HepG2 (cell line): ENCODE measurements around the gene OTULINL. TPM values are rescaled to one million over a fixed set of nuclear protein-coding genes. Genes with fewer than 3 reads are reported as not detected.

Experiments
- ATAC-seq: fragments of 200-7000 bp; cut with Tn5 transposase; 3 replicates; pipeline ENCODE4 v1.9.1; 2020; ENCODE audit warnings: mild to moderate bottlenecking, moderate library complexity
- BruUV-seq: library from RNA; stranded (reverse); fragments of 400-500 nt; replicated peaks from 2 replicates; lab custom pipeline; 2021; lab: Mats Ljungman, UMichigan
- CTCF ChIA-PET: fragments of 300-600 bp; formaldehyde crosslinking; extraction: SDS; loops from one replicate; lab custom pipeline; 2021; ENCODE audit warnings: low total read pairs, inconsistent platforms, low intra/inter-chr PET ratio; lab: Yijun Ruan, JAX
- POLR2A ChIA-PET: fragments of 350-600 bp; sonication (Branson Sonifier 250); formaldehyde crosslinking; loops from one replicate; lab custom pipeline; 2020; ENCODE audit warnings: antibody characterized with exemption, inconsistent platforms; lab: Yijun Ruan, JAX
- DNase-seq: peaks from one replicate; pipeline ENCODE4 v3.0.0-alpha.2; 2015; ENCODE audit warnings: low spot score
- FAIRE-seq: peaks from 3 replicates; lab custom pipeline; 2011; peaks lifted over from hg19 to GRCh38; lab: Jason Lieb, UNC
- H2AFZ ChIP-seq: one replicate; pipeline ENCODE4 v1.6.1; 2011; ENCODE audit warnings: low read length, inconsistent platforms
- H3K27ac ChIP-seq: fragments of 300-600 bp; 3 replicates; pipeline ENCODE4 v1.8.0; 2011; ENCODE audit warnings: mixed run types, mild to moderate bottlenecking, mixed read lengths, low read length, inconsistent platforms; ENCODE audit not compliant: insufficient read depth; ENCODE audit errors: extremely low read length
- H3K27me3 ChIP-seq, 2 experiments: fragments of 200-600 bp in 1 of 2; 2 replicates in 1 of 2; 3 replicates in 1 of 2; pipeline versions ENCODE4 v1.6.0 to v1.8.0; 2011; ENCODE audit warnings: low read length in 2 of 2, mild to moderate bottlenecking in 2 of 2, moderate library complexity in 2 of 2, inconsistent platforms in 1 of 2; ENCODE audit not compliant: insufficient read depth in 2 of 2, control insufficient read depth in 1 of 2
- H3K36me3 ChIP-seq, 2 experiments: fragments of 200-600 bp in 1 of 2; replicated peaks in 1 of 2; 2 replicates in 1 of 2; 3 replicates in 1 of 2; pipeline versions ENCODE4 v1.5.1 to v1.8.0; 2011; ENCODE audit warnings: low read length in 2 of 2, inconsistent platforms in 1 of 2; ENCODE audit not compliant: insufficient read depth in 2 of 2, control insufficient read depth in 1 of 2
- H3K4me1 ChIP-seq: 2 replicates; pipeline ENCODE4 v1.5.1; 2012; ENCODE audit warnings: low read length, inconsistent platforms; ENCODE audit not compliant: insufficient read depth
- H3K4me2 ChIP-seq: 2 replicates; pipeline ENCODE4 v1.6.0; 2011; ENCODE audit warnings: low read depth, low read length, inconsistent platforms
- H3K4me3 ChIP-seq, 3 experiments: fragments of 200-600 bp in 1 of 3; sonication (generic), shearing (Covaris generic) in 1 of 3; replicated peaks in 1 of 3; 2 replicates each; pipeline ENCODE4 v1.5.1; 2011 to 2016; ENCODE audit warnings: low read length in 3 of 3, inconsistent platforms in 2 of 3, low read depth in 2 of 3, mild to moderate bottlenecking in 2 of 3, control low read depth in 1 of 3, mixed read lengths in 1 of 3; ENCODE audit not compliant: insufficient read depth in 1 of 3
- H3K79me2 ChIP-seq: one replicate; pipeline ENCODE4 v1.6.1; 2011; ENCODE audit warnings: low read length, inconsistent platforms; ENCODE audit not compliant: insufficient read depth
- H3K9ac ChIP-seq: 2 replicates; pipeline ENCODE4 v1.6.0; 2011; ENCODE audit warnings: mild to moderate bottlenecking, low read depth, low read length, inconsistent platforms; ENCODE audit not compliant: insufficient read depth
- H3K9me3 ChIP-seq: 2 replicates; pipeline ENCODE4 v1.5.1; 2012; ENCODE audit warnings: mild to moderate bottlenecking, low read length
- H4K20me1 ChIP-seq: 2 replicates; pipeline ENCODE4 v1.6.0; 2011; ENCODE audit warnings: inconsistent platforms, mild to moderate bottlenecking, low read length, moderate library complexity; ENCODE audit not compliant: insufficient read depth
- WGBS: methylation state at CpG from one replicate; pipeline ENCODE4 v1.1.6; 2017; ENCODE audit warnings: low lambda C conversion rate; 5-methylcytosine and 5-hydroxymethylcytosine counted together
- in situ Hi-C: cut with HindIII; loops from 2 replicates; pipeline ENCODE4 v1.10.0; 2017; ENCODE audit warnings: low pct_unique_long_range_greater_than_20kb; ENCODE audit not compliant: extremely low pct_ligation_motif_present
- intact Hi-C: fragments of 100-400 bp; cut with micrococcal nuclease; formaldehyde crosslinking; loops from one replicate; pipeline ENCODE4 v1.10.0; 2022; ENCODE audit not compliant: unreplicated experiment
- polyA plus RNA-seq, 8 experiments: library from polyadenylated mRNA; depleted of rRNA in 3 of 8; stranded (reverse) in 7 of 8; unstranded in 1 of 8; fragments of >200 nt; fragmentation: Illumina TruSeq in 4 of 8; extraction: Trizol in 4 of 8; gene quantifications; 2 replicates each; pipeline versions ENCODE4 v1.2.1 to v1.2.3, GENCODE V29; 2011 to 2016; ENCODE audit warnings: low read depth in 4 of 8, missing spikeins in 1 of 8, mixed read lengths in 1 of 8; ENCODE audit not compliant: insufficient read depth in 1 of 8
- total RNA-seq, 5 experiments: library from RNA; depleted of rRNA; stranded (reverse); fragments of >200 nt; fragmentation: Illumina TruSeq; extraction: Trizol; gene quantifications; 2 replicates each; pipeline ENCODE4 v1.2.3, GENCODE V29; 2016; ENCODE audit warnings: low read depth in 1 of 5
- TF ChIP-seq, protein P1 (sequence below), 2 experiments: fragments of 450-650 bp in 1 of 2; sonication (generic) in 1 of 2; formaldehyde crosslinking in 1 of 2; IDR thresholded peaks; 2 replicates each; pipeline versions ENCODE4 v1.6.1 to v1.8.0; 2016 to 2022; ENCODE audit warnings: antibody characterized with exemption in 1 of 2, mild to moderate bottlenecking in 1 of 2, missing genetic modification reagents in 1 of 2
- TF ChIP-seq, protein P2 (sequence below): sonication (generic); formaldehyde crosslinking; conservative IDR thresholded peaks from 2 replicates; pipeline ENCODE4 v1.8.0; 2022; ENCODE audit warnings: low read depth, missing genetic modification reagents

The OTULINL gene
- total and polyA plus RNA-seq, 2 of the 13 experiments (the other 11 are each of a cell fraction or from before 2014, with no cell fraction given): 0.04 to 0.40 TPM

DNA sequence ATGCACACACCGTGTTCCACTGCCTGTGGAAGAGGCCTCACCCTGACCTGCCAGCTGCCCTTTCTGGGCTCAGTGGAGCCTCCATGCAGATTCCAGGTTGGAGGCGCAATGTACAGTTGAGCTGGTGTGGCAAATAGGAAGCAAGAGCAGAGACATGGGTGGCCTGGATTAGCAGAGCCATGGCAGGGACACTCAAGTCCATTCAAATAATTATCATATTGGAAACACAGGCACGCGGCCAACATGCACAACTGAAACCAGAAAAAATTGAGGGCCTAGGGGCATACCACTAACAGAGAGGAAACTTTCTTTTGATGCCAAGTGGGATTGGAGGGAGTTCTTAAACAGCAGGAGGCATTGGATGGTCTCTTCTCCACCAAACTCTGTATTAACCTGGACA is 35.8 kb downstream of the OTULINL start:
- no TSS peak for BruUV-seq
- POLR2A ChIA-PET: no interaction called here
- Histone ChIP-seq H3K27me3 (no peaks in the 10 kb centered on the region), H3K9me3 (no peaks in the 10 kb centered on the region), H3K4me3 (no peak overlapping the region), H3K79me2 (no peaks in the 10 kb centered on the region), H3K4me2 (no peak overlapping the region), H3K9ac (no peak overlapping the region), H4K20me1 (no peaks in the 10 kb centered on the region), H3K4me1 (0 out of 2 replicates have a peak, but pooled peaks cover 6% of the 10 kb centered on the region), H2AFZ (no peak overlapping the region), H3K36me3 (no peaks in the 10 kb centered on the region), H3K27ac (no peak overlapping the region)
- DNase-seq: no peak
- 73% methylated on average over 4 of the region's 4 CpGs for WGBS
- CTCF ChIA-PET: no interaction called here
- FAIRE-seq: no peak
- in situ Hi-C loops: no loop called here
- no peak for ATAC-seq
- intact Hi-C loops: no loop called here
- TF ChIP-seq, protein P1, sequence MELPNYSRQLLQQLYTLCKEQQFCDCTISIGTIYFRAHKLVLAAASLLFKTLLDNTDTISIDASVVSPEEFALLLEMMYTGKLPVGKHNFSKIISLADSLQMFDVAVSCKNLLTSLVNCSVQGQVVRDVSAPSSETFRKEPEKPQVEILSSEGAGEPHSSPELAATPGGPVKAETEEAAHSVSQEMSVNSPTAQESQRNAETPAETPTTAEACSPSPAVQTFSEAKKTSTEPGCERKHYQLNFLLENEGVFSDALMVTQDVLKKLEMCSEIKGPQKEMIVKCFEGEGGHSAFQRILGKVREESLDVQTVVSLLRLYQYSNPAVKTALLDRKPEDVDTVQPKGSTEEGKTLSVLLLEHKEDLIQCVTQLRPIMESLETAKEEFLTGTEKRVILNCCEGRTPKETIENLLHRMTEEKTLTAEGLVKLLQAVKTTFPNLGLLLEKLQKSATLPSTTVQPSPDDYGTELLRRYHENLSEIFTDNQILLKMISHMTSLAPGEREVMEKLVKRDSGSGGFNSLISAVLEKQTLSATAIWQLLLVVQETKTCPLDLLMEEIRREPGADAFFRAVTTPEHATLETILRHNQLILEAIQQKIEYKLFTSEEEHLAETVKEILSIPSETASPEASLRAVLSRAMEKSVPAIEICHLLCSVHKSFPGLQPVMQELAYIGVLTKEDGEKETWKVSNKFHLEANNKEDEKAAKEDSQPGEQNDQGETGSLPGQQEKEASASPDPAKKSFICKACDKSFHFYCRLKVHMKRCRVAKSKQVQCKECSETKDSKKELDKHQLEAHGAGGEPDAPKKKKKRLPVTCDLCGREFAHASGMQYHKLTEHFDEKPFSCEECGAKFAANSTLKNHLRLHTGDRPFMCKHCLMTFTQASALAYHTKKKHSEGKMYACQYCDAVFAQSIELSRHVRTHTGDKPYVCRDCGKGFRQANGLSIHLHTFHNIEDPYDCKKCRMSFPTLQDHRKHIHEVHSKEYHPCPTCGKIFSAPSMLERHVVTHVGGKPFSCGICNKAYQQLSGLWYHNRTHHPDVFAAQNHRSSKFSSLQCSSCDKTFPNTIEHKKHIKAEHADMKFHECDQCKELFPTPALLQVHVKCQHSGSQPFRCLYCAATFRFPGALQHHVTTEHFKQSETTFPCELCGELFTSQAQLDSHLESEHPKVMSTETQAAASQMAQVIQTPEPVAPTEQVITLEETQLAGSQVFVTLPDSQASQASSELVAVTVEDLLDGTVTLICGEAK (IDR thresholded peaks at IDR 0.05): no peak
- TF ChIP-seq, protein P1 (CRISPR knock-in tag; IDR thresholded peaks at IDR 0.05): no peak
- TF ChIP-seq, protein P2, sequence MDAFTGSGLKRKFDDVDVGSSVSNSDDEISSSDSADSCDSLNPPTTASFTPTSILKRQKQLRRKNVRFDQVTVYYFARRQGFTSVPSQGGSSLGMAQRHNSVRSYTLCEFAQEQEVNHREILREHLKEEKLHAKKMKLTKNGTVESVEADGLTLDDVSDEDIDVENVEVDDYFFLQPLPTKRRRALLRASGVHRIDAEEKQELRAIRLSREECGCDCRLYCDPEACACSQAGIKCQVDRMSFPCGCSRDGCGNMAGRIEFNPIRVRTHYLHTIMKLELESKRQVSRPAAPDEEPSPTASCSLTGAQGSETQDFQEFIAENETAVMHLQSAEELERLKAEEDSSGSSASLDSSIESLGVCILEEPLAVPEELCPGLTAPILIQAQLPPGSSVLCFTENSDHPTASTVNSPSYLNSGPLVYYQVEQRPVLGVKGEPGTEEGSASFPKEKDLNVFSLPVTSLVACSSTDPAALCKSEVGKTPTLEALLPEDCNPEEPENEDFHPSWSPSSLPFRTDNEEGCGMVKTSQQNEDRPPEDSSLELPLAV: no peak
